GM18873 (cell line): ENCODE data around the gene RELCH.

Experiments used
- ATAC-seq: cut with Tn5 transposase; IDR thresholded peaks from one replicate; pipeline ENCODE4 v1.9.1; 2021; ENCODE audit warnings: mild to moderate bottlenecking, moderate library complexity, moderate number of reproducible peaks; ENCODE audit not compliant: unreplicated experiment, low FRiP score

RELCH gene

DNA sequence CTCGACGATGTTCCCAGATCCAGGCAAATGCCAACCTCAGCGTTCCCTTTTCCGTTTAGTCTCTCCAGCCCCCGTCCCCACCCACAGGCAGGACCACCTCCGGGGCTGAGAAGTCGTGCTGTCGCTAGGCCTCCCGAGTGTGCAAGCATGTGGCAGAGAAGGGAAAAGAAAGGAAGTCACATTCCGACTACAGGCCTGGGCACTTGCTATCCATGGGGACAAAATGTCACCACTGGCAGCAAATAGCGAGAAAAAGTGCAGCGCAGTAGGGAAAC, 619 bp upstream of the RELCH start:
- ATAC-seq: peak; percentile 1

DNA sequence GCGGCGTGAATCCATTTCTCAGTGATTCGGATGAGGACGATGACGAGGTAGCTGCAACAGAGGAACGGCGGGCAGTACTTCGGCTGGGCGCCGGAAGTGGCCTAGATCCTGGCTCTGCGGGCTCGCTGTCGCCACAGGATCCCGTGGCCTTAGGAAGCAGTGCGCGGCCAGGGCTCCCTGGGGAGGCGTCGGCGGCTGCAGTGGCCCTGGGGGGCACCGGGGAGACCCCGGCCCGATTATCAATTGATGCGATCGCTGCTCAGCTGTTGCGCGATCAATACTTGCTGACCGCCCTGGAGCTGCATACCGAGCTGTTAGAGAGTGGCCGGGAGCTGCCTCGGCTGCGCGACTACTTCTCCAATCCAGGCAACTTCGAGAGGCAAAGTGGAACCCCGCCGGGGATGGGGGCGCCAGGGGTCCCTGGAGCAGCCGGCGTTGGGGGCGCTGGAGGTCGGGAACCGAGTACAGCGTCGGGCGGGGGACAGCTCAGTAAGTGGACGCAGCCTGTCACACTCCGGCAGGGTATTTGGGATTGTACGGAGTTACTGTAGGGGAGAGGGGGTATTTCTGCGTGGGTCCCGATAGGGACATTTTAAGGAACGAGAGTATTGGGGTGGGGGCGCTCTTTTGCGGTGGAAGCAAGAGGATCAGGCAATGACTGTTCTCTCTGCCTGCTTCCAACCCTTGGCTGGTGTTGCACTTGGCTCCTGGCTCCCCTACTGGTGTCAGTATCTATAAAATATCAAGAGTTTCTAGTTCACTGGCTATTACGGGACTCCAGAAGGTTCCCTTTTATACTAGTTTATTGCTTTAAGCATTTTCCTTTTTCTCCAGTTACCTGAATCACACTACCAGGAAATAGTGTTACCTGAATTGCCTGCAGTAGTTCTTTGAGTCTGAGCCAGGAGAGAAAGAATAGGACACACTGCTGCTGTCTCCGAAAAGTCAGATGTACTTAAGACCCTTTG, 772 bp downstream of the RELCH start:
- ATAC-seq: no peak

DNA sequence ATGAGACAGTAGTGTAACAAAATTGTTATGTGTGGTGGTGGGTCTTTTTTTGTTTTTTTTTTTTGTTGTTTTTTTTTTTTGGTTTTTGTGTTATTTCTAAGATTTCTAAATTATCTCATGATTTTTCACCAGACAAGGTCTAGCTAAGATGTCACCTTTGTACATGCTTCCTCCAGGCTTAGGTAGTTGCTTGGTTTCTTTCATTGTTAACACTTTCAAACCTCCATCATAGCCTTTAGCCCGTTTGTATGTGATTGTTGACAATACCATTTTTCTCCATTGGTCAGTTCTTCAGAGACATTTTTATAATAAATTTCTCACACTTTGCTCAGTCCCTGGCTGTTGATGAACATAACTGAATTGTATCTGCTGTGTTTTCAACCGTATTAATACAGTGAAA, 2.2 kb downstream of the RELCH start:
- ATAC-seq: no peak

DNA sequence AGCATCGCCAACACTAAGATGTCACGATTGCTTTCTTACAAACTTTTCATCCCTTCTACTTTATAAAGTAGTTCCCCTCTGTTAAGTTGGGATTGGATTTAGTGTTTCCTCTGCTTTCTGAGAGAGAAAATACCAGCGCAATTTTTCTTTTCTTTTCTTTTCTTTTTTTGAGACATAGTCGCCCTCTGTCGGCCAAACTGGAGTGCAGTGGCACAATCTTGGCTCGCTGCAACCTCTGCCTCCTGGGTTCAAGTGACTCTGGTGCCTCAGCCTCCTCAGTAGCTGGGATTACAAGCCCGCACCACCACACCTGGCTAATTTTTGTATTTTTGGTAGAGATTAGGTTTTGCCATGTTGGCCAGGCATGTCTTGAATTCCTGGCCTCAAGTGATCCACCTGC, 9.0 kb downstream of the RELCH start:
- ATAC-seq: no peak

DNA sequence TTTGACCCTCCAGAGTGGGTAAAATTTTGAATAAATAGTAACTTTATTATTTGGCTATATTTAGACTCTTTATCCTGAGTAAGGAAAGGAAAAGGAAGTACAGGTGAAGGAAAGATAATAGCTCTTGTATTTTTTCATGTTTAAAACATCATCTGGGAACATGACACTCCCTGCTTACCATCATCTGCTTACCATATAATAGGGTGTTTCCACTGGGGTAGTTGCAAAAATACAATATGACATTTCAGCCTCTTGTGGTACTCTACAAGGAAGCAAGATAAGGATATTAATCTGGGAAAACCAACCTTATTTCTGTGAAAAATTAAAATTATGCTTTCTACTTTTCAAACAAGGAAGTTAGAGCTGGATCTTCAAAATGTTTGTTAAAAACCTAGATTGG, 9.9 kb downstream of the RELCH start:
- ATAC-seq: no peak

DNA sequence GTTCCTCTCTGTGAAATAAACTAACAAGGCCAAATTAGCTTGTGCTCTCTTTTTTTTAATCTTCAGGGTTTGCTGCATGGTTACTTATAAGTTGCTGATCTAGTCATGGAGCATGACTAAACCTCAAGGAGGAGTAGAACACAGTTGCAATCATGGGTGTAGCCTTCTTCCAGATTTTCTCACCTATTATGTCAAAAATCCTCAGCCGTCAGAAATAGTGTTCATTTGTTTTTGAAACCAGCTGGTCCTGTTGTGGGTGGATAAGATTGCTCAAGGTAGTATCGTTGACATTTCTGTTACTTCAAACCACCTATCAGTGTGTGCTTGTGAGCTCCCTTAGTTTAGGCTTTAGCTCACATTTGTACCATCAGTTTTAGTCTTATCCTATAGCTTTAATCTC, 11.2 kb downstream of the RELCH start:
- ATAC-seq: no peak

DNA sequence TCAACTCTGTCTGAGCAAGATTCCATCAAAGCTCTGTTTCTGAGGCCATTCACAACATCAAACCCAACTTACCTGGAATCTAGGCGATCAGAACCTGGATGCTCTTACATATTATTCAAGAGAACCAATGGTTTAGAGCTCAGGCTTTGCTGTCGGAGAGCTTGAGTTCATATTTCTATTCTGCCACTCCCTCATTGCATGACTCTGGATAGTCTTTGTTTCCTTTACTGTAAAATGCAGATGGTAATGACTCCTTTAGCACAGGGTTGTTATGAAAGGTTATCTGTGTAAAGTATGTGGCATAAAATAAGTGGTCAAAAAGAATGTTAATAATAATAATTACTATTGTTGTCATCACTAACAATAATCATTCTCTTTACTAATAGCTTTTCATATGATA, 12.6 kb downstream of the RELCH start:
- no peak for ATAC-seq

DNA sequence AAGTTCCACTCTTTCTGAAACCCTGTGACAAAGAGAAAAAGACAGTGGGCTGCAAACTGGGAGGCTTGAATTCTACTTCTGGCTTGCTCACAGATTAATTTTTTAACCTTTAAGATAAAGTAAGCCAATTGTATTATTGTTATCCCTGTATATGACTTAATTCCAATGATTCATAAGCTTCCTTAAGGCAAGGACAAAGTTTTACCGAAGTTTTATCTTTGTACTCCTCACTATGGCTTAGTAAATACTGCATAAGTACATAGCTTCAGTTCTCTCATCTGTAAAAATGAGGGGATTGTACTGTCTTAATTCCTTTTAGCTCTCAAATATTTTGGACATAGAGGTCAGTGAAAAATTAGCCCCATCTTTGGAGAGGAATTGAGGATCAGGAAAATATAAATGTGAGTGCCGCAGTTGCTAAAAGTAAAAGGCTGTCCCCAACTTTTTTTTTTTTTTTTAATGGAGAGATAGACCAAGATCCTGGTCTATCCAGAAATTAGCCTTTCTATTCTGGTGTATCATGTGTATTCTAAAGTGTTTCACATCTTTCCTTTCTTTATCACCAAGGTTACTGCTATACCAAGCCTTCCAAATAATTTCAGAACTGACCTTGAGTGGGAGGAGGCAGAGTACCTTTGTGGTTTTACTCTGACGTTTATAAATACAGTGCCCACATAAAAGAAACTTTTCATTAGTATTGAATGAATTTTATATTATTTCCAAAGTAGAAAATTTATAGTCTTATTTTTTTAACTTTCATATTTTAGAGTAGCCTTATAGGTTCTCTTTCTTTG, 13.3 kb downstream of the RELCH start:
- no peak for ATAC-seq

DNA sequence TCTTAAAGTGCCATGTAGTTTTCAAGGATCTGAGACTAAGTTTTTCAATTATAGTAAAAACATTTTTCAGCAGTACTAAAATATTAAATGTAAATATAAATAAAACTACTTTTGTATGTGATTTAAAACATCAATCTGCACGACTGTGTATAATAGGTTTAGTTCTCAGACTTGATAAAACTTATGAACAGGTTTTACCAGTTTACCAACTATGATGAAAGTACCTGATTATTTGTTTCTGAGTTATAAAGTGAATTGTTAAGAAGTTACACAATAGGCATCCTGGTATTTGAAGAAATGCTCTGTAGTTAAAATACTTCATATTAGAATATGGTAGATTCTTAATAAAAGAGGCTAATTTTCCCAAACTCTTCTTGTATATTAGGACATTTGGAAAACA, 14.8 kb downstream of the RELCH start:
- ATAC-seq: no peak

DNA sequence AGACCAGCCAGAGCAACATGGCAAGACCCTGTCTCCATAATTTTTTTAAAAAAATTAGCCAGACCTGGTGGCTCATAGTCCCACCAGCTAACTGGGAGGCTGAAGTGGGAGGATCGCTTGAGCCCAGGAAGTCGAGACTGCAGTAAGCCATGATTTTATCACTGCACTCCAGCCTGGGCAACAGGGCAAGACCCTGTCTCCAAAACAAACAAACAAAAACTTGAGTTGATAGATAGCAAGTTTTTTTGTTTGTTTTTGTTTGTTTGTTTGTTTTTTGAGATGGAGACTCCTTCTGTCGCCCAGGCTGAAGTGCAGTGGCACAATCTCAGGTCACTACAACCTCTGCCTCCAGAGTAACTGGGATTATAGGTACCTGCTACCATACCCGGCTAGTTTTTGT, 18.8 kb downstream of the RELCH start:
- ATAC-seq: no peak

DNA sequence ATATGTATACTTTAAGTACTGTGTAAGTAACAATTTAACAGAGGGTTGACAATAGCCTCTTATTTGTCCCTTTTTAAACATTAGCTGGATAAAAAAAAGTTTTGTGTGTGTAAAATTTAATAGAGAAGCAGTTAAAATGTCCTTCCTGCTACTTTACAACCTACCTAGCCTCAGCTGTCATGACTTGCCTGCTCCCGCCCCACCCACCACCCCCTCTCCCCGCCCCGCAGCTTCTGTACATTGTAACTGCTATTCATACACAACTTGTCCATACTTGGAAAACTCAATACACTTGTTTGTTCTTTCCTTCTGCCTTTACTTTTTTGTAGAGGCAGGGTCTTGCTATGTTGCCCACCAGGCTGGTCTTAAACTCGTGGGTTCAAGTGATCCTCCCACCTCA, 19.5 kb downstream of the RELCH start:
- ATAC-seq: no peak

DNA sequence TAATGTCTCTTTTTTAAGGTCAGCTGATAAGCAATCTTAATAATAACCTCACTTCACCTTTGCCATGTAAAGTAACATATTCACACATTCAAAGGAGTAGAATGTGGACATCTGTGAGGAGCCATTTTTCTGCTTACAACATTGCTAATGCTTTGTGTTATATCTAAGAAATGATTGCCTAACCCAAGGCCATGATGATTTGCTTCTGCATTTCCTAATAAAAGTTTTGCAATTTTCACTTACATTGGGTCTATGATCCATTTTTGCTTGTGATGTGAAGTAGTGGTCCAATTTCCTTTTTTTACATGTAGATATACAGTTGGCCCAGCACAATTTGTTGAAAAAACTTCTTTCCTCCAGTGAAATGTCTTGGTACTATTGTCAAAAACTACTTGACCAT, 22.0 kb downstream of the RELCH start:
- no peak for ATAC-seq

DNA sequence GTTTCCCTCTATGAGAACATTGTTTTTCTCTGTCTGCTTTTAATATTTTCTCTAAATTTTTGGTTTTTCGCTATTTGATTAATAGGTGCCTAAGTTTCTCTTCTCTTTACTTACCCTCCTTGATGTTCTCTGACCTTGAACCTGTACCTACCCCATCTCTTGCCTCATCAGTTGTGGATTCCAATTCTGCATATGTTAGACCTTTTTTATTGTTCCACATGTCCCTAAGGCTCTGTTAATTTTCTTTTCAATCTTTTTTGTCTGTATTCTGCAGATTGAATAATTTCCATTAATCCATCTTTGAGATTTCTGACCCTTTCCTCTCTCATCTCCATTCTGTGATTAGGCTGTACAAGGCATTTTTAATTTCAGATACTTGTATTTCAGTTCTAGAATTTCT, 23.1 kb downstream of the RELCH start:
- ATAC-seq: no peak

DNA sequence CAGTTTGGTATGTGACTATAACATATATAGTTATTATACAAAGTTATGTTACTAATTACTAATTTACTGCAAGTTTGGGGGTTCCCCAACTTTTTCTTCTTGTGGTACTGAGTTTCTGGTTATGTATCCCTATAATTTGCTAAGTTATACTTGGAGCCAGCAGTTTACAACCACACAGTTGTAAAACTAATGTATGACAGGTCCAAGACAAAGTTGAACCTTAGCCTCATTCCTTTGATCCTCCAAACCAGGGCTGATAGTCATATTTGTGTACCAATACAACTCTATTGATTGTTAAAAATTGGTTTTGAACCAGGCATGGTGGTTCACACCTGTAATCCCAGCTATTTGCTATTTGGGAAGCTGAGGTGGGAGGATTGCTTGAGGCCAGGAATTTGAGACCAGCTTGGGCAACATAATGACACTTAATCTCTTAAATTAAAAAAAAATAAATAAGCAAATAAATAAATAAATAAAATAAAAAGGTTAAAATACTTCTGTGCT, 24.3 kb downstream of the RELCH start:
- no peak for ATAC-seq

DNA sequence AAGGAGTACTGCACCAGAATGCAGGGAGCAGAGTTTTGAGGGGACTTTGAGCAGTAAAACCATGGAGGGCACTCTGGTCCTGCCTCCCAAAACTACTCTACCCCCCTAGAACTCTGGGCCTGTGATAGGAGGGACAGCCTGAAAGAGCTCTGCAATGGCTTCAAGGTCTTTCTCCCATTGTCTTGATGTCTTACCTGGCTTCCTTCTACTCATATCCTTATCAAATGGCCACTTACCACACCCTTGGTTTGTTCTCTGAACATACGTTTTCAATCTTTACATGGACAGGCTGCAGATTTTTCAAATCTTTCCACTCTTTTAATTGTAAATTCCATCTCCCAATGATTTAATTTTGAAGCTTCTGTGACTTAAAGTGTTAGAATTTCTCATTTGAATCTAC, 27.7 kb downstream of the RELCH start:
- ATAC-seq: no peak

DNA sequence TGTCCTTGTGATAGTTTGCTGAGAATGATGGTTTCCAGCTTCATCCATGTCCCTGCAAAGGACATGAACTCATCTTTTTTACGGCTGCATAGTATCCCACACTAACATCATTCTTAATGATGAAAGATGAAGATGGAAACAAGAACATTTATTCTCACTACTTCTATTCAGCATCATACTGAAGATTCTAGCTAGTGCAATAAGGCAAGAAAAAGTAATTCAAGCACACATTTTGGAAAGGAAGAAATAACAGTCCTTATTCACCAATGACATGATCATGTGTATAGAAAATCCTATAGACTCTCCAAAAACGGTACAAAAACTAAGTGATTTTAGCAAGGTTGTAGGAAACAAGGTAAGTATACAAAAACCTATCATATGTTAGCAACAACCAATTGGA, 37.2 kb downstream of the RELCH start:
- no peak for ATAC-seq

DNA sequence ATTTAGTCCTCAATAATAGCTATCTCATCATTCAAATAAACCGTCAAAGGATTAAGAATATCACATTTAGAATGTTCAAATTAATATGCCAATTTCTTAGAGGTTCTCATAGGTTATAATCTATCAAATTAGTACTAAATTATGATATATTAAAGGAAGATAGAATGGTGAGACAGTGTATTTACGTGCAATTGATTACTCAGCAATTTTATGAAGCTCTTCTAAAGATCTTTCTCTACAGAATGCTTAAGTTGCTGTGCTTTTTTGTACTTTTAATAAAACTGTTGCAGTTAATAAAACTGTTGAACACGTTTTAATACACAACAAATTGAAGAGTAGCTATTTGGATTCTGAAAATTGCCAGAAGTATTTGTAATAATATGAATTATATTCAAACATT, 39.0 kb downstream of the RELCH start:
- ATAC-seq: no peak

DNA sequence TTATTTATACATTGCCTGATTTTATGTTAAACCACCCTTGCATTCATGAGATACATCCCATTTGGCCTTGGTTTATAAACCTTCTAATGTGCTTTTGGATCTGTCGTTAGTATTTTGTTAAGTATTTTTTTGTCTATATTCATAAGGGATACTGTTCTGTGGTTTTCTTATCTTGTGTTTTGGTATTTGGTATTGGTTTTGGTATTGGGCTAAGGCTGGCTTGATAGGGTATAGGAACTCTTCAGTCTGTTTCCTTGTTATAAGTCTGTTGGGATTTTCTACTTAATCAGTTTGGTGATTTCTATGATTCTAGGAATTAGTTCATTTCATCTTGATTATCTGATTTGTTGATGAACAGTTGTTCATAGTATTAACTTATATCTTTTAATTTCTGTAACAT, 49.2 kb downstream of the RELCH start:
- ATAC-seq: no peak

DNA sequence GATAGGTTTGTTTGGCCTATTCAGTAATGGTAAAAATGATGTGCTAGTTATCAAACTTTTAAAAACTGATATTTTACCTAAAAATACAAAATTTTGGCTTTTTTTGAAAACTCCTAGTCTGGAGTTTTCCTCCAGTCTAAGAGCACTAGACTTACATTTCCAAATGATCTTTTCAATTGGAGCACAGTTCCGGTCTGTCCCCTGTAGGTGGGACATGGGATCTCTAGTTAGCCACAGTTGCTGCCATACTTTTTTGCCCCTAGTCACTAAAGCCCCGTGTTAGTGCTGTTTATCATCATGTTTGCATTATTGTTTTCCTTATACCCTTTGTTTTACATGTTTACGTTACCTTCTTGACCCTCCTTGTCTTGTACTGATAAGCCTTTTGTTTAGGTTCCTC, 52.4 kb downstream of the RELCH start:
- ATAC-seq: no peak

DNA sequence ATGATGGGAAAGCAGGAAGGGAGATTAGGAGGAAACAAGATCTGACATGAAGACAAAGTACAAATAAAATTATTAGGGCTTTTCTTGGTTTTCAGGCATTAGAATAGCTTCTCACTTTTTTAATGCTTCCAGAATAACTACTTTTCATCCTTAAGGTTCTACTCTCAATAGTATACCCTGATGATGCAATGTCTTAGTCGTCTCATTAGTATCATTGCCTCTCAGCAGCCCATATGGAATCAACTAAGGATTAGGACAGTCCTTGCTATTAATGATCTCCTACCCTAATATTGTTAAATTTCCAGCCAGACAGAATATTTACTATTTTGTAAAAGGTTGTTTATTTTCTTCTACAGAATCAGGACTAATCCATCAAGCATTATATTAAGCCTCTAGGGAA, 55.9 kb downstream of the RELCH start:
- no peak for ATAC-seq

DNA sequence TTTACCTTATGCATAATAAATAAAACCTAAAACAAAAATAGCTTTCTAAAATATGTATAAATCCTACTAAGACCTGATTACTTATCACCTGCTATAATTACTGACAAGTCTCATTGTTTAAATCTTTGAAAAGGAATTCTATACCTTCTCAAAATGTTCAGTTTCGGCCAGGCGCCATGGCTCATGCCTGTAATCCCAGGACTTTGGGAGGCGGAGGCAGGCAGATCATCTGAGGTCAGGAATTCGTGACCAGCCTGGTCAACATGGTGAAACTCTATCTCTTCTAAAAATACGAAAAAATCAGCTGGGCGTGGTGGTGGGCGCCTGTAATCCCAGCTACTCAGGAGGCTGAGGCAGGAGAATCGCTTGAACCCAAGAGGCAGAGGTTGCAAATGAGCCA, 58.1 kb downstream of the RELCH start:
- no peak for ATAC-seq

DNA sequence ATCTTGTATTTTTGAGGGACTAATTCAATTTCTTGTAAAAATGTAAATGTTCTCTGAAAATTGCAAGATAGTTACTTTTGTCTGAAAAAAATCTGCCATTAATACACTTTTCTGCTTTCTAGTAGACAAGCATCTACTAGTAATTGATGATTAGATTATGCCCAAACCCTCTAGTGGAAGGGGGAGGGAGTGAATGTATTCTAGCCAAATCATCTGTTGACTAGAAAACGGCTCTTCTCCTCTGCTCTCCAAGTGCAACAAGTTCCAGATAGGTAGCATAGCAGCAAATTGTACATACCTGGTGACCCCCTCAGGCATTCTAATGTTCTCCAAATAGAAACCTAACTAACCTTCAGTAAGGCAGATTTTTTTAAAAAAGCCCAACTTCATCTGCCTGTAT, 58.6 kb downstream of the RELCH start:
- ATAC-seq: no peak
